Activated CD8-positive, alpha-beta memory T cell treated with anti-CD3 and anti-CD28 coated beads, Interleukin-2, amount 50 U/mL, for 24 hours (primary cell): ENCODE results near the gene MAML2.

Experiments
- DNase-seq: peaks from one replicate; pipeline ENCODE4 v3.0.0-alpha.2; 2020; ENCODE audit errors: extremely low read depth

The MAML2 gene

GRCh38 chr11:96155627-96156378 is 187.2 kb downstream of the MAML2 start:
- DNase-seq, result peak; percentile 31

- no peak for DNase-seq
Measured at GRCh38 chr11:96154802-96155520, 188.0 kb downstream of the MAML2 start.

GRCh38 chr11:96152623-96153022 is 190.4 kb downstream of the MAML2 start:
- no peak for DNase-seq

GRCh38 chr11:96151501-96151900 is 191.5 kb downstream of the MAML2 start:
- DNase-seq, result no peak

GRCh38 chr11:96150609-96151008 is 192.4 kb downstream of the MAML2 start:
- DNase-seq, result no peak

- no peak for DNase-seq
Measured at GRCh38 chr11:96149743-96150555, 193.0 kb downstream of the MAML2 start.

DNA sequence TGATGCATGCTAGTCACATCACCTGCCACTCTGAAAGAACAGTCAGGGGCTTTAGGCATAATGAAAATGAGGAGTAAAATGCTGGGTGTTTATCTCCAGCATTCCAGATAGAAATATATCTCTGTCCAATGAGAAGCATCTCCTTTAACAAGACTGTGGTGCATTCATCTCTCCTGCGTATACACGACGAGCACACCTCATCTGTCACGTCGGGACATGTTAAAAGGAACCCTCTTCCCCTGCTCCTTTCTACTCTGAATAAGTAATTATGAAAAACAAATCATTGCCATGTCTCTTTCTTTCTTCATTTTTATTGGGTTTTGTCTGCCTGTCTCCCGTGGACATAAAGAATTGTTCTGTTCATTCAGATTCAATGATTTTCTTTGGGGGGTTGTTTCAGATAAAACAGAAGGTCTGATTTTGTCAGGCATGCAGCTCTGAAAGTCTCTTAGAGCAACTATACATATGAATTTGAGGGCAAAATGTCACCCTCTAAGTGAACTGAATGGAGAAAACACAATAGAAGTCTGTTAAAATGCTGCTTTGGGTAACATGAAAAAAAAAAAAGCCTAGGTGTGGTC is 195.0 kb downstream of the MAML2 start:
- DNase-seq, result no peak

DNA sequence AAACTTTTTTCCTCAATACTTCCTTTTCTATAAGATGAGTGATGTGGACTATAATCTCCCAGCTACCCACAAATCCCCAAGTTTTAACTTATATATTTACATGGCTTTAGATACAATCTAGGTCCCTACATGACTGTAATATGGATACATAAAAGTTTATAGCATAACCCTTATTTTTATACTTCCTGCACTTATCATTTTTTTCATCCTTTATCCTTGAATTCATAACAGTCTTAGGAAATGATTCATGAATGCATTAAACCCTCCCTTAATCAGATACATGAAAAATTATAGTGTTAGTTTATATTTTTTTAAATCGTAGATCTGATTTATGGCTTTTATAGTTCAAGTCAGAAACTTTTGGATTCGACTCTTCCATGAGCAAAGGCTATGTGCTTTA is 195.8 kb downstream of the MAML2 start:
- no peak for DNase-seq

GRCh38 chr11:96146765-96147164 is 196.2 kb downstream of the MAML2 start:
- DNase-seq, result no peak

DNA sequence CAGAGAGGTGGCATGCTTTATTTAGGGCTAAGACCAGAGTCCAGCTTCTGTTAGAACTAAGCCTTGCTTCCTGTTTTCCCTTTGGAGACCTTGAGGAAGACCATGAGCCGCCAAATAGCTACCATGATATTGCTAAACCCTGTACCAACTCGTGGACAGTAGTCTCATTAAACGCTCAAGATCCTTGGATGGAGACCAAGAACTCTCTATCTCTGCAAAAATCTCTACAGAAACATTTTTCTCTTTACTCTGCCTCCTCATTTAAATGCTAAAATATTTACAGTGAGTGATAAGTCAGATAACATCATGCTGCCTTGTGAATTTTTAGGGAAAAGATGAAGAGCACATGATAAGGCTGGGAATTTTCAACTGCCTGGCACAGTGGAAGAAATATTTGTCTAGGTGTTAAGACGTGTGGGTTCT is 197.8 kb downstream of the MAML2 start:
- DNase-seq, result no peak

DNA sequence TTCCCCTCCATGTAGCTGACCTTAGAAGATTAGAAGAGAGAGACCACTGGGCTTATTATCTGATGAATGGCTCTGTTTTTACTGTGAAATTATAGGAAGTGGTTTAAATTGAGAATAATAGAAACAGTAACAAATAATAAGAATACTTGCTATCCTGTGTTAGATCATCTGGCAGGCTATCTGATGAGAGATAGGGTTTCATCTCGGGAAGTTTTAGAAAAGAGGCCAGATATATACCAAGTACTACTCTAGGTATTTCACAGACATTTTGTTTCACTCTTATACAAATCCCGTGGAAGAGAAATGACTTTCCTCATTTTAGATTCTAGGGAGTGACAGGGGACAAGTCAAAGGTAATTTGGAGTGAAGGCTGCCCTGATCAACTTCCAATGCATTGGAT is 198.4 kb downstream of the MAML2 start:
- DNase-seq, result no peak

DNA sequence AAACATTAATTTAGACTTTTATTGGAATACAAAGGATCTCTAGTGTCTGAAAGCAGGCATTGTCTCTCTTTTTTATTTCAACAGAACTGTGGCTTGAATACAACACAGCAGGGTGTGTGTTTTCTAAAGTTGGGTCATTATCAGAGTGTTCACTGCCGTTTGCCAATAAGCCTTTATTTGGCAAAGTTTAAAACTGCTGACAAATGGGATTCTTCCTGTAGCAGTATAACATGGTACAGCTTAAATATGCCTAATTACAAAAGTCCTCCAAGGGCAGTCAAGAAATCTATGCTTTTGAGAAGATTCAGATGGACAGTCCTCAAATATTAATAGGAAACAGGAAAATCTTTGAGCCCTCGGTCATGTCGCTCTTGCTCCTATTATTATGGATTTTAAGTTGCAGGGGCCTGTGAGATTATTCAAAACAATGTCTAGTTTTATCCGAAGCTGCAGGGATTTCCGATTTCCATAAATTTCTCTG is 199.9 kb downstream of the MAML2 start:
- DNase-seq, result no peak

DNA sequence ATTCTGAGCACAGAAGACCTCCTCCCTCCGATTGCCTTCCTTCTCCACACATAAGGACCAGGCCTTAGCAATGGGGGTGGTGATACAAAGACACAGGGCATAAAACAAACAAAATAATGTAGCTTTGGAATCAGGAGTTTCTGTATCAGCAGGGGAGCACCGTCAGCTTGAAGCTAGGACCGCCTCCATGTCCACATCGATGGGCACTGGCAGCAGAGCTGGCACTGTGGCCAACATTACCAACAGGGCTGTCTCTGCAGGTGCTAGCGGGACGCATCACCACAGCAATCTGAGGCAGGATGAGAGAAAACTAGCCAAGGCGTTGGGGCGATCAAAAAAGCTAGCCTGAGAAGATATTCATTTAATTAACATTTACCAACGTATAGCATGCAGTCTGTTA is 201.4 kb downstream of the MAML2 start:
- no peak for DNase-seq

DNA sequence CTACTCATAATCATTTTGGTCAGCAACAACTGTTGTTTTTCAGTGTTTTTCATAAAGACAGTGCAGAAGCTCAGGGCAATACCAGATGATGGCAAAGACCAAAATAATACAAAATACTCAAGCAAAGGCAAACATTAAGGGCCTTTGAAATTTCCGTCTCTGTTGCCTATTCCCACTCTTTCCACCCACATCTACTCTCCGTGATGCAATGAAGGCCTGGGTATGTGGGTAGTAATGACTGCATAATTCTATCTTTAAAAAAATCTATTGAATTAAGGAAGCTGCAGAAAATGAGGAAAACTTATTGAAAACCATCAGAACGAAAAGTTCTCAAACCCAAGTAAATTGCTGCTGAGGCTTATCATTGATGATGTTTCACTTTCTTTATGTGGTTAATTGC is 203.3 kb downstream of the MAML2 start:
- DNase-seq, result no peak

- no peak for DNase-seq
Measured at GRCh38 chr11:96137373-96137772, 205.6 kb downstream of the MAML2 start.

GRCh38 chr11:96136613-96137298 is 206.2 kb downstream of the MAML2 start:
- DNase-seq, result no peak

GRCh38 chr11:96134602-96135001 is 208.4 kb downstream of the MAML2 start:
- DNase-seq, result no peak

DNA sequence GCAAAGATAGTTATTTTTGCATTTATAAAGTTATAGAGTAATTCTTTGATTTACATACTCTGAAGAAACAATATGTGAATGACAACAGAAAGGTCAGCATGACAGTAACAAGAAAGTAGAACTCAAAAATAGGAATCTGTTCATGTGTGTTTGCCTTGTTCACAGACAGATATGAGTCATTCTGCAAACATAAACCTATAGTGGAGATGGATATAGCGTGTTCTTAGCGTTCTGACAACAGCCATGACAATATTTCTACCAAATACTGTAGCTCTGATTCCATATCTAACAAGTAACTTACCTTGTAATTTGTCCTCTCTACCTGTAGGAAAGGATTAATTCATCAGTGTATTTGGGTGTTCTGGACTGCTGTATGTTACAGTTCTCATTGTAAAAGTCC is 210.6 kb downstream of the MAML2 start:
- DNase-seq, result no peak

- no peak for DNase-seq
Measured at GRCh38 chr11:96130061-96130620, 212.9 kb downstream of the MAML2 start.

- DNase-seq, result no peak
Measured at GRCh38 chr11:96127596-96127959, 215.4 kb downstream of the MAML2 start.

DNA sequence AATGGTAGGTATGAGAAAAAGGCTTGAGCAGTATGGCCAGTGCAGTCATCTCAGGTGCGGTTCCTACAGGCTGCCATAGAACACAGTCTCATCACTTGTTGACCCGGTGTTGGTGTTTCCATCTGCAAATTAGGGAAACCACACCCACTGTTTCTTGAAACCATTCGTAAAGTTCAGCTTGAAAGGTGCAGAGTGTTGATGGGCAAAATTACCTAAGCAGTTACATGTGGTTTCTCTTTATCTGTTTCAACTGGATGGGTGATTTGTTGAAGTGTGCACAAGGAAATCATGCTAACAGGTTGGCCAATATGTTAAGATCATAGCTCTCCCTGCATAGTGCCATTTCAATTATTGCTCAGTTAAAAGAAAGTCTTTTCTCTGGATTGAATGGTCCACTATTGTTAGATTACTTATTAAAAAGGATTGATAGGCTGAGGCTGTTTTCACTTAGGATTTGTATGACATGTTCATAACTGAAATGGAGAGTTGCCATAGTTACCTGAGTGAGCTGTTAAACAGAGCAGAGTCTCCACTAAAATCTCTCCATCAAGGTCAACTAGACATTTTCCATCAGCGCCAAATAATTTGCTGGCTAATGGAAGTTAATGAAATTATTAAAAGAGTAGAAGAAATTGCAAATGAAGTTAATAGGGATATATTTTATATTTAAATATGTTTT is 215.9 kb downstream of the MAML2 start:
- DNase-seq, result no peak
